CD4-positive, alpha-beta T cell treated with Interleukin-10 for 1 hour (primary cell): ENCODE measurements around the gene GLT1D1.

Source experiments
- DNase-seq: peaks from one replicate; pipeline ENCODE4 v3.0.0-alpha.2; 2020

GLT1D1 gene

GRCh38 chr12:128970110-128970509 is 116.8 kb downstream of the GLT1D1 start:
- no peak for DNase-seq

- DNase-seq: no peak
These were observed 117.7 kb downstream of the GLT1D1 start for GRCh38 chr12:128970941-128971340.

DNA sequence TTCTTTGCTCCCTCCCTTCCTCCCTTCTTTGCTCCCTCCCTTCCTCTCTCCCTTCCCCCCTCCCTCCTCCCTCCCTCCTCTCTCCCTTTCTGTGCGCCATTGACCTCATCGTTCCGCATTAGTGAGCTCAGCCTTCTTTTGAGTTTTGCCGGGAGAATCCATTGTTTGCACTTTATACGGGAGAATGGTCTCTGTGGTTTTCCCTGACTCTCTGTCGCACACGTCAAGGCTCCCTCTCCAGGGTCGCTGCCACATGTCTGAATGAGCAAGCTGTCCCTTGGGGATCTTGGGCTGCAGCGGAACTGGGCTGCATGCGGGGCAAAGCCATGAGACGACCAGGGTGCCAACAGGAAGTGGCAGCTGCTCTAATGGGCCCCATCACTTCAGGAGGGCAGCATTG is 118.5 kb downstream of the GLT1D1 start:
- no peak for DNase-seq

GRCh38 chr12:128973883-128974681 is 120.8 kb downstream of the GLT1D1 start:
- DNase-seq: no peak

DNA sequence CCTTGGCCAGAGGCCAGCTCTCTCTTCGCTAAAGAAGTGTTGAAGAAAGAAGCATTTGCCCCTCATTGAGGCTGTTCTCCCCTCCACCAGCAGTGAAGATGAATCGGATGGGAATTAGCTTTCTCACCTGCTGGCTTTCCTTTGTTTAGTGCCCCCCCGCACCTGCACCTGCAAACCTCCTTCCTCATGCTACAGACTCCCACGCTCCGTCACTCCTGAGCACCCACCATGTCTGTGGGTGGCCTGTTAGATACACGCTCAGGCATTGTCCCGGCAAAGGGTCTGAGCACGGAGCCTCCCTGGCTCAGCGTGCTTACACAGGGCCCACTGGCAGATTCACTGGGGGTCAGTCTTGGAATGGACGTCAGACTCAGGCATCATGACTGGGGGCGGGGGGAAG is 121.6 kb downstream of the GLT1D1 start:
- no peak for DNase-seq

DNA sequence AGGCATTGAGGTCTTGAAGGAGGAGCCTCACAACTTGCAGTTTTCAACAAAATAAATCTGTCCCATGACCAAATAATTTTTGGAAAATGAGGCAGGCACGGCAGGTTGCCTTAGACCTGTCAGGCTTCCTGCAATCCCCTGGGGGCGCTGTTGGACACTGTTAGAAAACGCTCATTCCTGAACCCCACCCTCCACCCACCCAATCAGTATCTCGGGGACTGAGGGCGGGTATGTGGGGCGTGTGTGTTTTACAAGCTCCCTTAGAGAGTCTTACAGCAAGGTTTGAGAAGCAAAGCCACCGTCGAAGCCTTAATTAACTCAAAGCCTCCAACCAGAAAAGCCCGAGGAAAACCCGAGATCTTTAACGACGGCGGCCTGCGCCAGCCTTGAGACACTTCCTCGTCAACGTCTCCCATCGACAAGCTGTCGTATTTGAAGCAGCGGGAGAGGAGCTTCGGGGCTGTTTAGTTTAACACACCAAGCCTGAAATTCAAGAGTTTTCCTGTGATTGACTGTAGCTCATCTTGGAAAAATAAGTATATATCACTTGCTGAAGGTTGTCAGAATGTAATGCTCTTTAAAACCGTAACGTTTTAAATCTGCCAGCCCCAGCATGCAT is 123.0 kb downstream of the GLT1D1 start:
- DNase-seq: no peak

DNA sequence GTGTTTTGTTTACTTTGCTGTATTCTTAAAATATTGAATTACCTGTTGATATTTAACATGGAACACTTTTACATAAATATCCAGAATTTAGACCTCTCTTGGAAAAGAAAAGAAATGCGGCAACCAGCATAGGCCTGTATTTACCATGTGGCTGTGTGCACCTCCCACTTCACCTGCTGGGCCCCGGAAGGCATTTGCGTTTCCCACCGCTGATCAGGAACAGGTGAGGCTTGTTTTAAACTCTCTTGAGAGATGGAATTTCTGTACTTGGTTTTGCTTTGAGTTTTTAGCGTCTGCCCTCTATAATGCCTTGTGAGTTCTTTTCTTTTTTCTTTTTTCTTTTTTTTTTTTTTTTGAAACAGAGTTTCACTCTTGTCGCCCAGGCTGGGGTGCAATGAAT is 124.2 kb downstream of the GLT1D1 start:
- no peak for DNase-seq

DNA sequence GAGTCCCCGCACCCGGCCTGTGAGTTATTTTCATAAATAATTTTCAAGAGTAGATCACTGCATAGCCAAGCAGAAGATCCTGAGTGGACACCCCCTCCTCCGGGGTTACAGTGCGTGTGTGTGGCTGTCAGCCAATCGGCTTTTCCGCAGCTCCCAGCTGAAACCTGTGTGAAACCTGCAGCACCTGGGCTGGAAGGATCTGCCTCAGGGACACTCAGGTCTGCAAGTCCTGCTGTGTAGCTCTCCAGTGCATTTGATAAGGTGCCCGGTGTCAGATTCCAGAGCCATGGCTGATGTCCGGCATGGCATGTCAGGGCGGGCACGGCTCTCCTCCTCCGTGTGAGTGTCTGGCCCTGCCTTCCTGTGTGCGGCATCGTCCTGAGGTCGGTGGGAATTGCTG is 124.8 kb downstream of the GLT1D1 start:
- DNase-seq: no peak

DNA sequence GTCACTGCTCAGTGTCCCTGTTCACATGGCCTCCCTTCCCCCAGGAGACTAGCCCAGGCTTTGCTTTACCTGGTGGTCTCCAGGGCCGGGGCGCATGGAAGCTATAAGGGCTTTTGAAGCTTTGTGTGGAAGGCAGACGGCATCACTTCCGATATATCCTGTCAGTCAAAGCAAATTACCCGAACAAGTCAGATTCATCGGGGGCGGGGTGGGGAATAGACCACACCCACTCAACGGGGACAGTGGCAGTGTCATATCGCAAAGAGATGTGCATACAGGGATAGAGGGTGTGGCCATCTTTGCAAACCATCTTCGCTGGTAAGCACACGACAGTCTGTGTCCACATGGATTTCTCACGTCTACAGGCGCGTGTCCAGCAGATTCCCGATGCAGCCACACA is 127.3 kb downstream of the GLT1D1 start:
- no peak for DNase-seq

DNA sequence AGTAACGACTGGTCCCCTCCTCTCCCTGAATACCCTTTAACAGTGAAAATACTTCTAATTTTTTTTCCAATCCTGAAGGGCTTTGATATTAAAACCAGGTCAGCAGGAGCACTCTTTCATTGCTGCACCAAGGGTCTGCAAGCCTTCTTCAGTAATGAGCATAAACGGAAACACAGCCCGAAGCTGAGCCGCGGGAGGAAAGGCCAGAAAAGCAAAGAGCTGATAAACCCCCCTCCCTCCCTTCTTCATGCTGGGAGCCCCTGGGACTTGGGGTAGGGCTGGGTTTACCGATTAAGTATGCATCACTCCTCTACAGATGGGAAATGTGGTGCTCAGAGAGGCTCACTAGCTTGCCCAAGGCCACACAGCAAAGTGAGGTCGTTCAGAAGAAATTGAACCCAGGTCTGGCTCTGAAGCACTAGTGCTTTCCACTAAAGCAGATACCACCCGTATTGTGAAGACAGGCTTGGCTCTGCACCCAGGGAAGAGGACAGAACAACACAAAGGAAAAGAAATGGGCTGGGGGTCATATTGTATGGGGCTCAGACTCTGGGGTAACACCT is 128.8 kb downstream of the GLT1D1 start:
- DNase-seq: no peak

DNA sequence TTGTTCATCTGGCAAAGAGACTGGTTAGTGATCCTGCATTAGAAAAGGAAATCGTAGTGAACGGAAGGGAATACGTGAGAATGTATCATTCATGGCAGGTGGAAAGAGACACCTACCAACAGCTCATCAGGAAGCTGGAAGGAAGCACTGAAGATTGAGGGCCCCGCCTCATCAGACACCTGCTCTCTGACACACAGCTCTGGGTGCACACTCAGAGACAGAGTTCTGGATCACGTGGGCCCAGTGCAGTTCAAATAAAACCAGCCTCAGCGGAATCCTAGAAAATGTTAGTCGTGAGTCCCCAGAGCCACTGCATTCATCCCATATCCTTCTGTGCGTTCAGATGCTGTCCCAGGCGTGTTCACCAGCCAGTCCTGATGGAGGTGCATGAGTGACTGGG is 129.7 kb downstream of the GLT1D1 start:
- no peak for DNase-seq

GRCh38 chr12:128983371-128983770 is 130.1 kb downstream of the GLT1D1 start:
- DNase-seq: no peak

GRCh38 chr12:128986957-128987356 is 133.7 kb downstream of the GLT1D1 start:
- DNase-seq: no peak

DNA sequence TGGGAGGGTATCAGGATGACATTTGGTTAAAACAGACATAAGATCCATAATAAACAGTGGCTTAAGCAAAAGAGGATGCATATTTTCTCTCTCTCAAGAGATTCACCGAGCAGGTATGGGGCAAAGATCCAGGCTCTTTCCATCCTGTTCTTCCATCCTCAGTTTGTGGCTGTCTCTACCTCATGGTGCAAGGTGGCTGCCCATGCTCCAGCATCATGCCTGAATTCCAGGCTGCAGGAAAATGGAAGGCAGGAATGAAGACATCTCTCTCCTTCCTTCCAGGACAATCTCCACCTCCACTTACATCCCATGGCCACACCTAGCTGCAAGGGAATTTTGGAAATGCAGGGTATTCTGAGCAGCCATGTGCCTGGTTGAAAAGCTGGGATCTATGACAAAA is 136.0 kb downstream of the GLT1D1 start:
- no peak for DNase-seq

DNA sequence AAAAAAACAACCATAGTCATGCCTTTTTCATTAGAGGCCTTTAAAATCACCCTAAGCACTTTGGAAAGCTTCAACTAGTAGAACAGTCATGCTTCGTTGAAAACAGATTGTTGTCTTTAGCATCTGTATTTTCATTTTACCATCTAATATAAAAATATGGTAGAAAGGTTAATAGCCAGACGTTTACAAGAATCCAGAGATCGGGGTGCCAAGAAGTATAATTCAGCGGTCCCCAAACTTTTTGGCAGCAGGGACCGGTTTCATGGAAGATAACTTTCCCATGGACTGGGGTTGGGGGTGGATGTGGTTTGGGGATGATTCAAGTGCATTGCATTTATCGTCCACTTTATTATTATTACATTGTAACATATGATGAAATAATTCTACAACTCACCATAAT is 138.4 kb downstream of the GLT1D1 start:
- DNase-seq: no peak

DNA sequence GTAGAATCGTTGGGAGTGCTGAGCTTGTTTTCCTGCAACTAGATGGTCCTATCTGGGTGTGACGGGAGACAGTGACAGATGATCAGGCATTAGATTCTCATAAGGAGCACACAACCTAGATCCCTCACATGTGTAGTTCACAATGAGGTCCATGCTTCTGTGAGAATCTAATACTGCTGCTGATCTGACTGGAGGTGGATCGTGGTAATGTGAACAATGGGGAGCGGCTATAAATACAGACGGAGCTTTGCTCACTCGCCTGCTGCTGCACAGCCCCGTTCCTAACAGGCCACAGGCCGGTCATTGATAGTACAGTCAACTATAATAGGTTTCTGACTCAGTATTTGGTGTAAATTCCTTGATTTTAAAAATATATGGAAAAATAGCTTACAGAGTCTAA is 138.8 kb downstream of the GLT1D1 start:
- DNase-seq: no peak

DNA sequence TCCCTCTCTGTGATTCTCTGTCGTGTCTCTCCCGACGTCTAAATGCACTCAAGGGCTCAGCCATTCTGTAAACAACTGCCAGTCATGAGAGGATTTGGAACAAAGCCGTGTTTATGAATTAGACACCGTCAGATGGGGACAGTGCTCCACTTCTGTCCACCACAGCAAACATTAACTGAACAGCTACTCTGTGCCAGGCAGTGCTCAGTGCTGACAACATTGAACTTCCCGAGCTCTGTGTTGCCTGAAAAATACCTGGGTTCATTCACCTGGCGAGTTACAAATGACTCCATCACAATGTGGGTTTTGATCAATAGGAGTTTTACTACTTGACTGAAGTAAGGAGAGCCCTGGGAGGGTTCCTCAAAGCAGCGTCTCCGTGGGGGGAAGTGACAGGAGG is 139.3 kb downstream of the GLT1D1 start:
- DNase-seq: no peak

GRCh38 chr12:128994856-128995255 is 141.6 kb downstream of the GLT1D1 start:
- DNase-seq: no peak

GRCh38 chr12:128995619-128996018 is 142.3 kb downstream of the GLT1D1 start:
- DNase-seq: no peak

DNA sequence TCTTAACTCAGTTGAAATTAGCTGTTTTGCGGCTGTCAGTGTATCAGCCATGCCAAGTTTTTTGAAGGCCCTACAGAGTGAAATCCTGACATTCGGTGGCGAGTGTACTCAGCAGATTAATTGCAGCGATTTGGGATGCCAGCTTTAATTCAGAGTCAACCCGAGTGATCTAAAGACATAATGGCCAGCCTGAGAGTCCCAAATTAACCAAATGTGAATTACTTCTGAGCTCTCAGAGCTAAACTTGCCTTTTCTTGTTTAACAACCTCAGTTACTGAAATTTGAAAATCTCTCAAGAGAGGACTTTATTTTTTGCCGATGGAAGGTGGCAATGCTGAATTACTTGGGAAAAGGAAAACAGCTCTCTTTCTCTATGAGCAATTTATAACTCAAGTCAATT is 148.5 kb downstream of the GLT1D1 start:
- DNase-seq: no peak

GRCh38 chr12:129002427-129002826 is 149.1 kb downstream of the GLT1D1 start:
- no peak for DNase-seq

GRCh38 chr12:129005416-129005815 is 152.1 kb downstream of the GLT1D1 start:
- no peak for DNase-seq

- DNase-seq: no peak
These were observed 152.6 kb downstream of the GLT1D1 start for GRCh38 chr12:129005829-129006228.

DNA sequence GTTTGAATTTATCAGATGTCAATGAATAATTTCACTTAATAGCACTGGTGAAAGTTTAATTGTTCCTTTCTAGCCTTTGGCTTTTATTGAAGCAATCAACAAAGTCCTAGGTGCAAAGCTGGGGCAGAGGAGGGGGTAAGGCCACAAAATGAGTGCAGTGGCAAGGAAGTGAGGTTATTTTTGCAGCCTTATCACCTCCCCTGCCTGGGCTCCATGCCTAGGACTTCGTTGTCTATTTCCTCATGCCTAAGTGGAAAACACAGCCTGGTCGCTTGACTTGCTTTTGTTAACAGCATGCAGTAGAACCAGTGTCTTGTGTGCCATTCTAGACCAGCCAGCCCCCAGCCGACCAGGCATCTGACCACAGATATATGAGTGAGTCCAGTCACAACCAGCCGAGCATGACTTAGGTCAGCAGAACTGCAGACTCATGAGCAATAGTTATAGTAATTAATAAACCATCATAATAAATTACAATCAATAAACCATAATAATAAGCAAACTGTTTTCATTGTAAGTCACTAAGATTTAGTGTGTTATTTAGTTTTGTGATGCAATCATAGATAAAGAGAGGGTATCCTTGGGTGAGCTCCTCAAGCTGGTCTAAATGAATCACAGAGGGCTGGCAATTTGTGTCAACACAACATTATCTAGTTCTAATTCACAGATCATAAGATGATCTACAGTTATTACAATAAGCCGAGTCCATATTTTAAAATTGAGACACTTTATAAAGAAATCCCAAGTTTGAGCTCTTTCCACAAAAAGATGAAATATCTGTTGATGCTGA is 156.8 kb downstream of the GLT1D1 start:
- DNase-seq: no peak
